T-cell (primary cell): ENCODE results near the gene ANK3. TPM values are rescaled to one million over a fixed set of nuclear protein-coding genes. Genes with fewer than 3 reads are reported as not detected.

Experiments used
- ATAC-seq, 4 experiments: fragments of 200-7000 bp in 3 of 4; fragments of 150-1000 bp in 1 of 4; cut with Tn5 transposase; replicated peaks in 1 of 4; 1 replicate in 3 of 4; 2 replicates in 1 of 4; pipeline ENCODE4 v1.10.0; 2021; ENCODE audit warnings: moderate library complexity in 3 of 4, mild to moderate bottlenecking in 2 of 4, moderate number of reproducible peaks in 1 of 4
- CTCF ChIA-PET, 2 donors: fragments of 300-600 bp; sonication (Branson Sonifier 250); formaldehyde crosslinking; loops; one replicate each; lab custom pipeline; 2022; ENCODE audit warnings: antibody characterized with exemption in 2 of 2; lab: Charles Lee
- POLR2A ChIA-PET, 2 donors: fragments of 300-600 bp; sonication (Branson Sonifier 250); formaldehyde crosslinking; loops; one replicate each; lab custom pipeline; 2022; ENCODE audit warnings: antibody characterized with exemption in 2 of 2; lab: Charles Lee
- DNase-seq, 35 experiments: peaks; one replicate each; pipeline versions ENCODE4 v3.0.0 to v3.0.0-alpha.2; 2013 to 2023
- H3K27ac ChIP-seq: one replicate; pipeline ENCODE4 v1.5.1; 2013; ENCODE audit warnings: low read length
- H3K27me3 ChIP-seq, 2 experiments: replicated peaks in 1 of 2; 1 replicate in 1 of 2; 2 replicates in 1 of 2; pipeline versions ENCODE4 v1.6.1 to v1.7.0; 2013; ENCODE audit warnings: low read length in 1 of 2, mixed read lengths in 1 of 2; ENCODE audit not compliant: control insufficient read depth in 2 of 2, insufficient read depth in 2 of 2; ENCODE audit errors: extremely low read depth in 1 of 2
- H3K36me3 ChIP-seq, 2 donors: 1 replicate in 1 of 2; 2 replicates in 1 of 2; pipeline versions ENCODE4 v1.6.1 to v1.7.0; 2013; ENCODE audit warnings: low read length in 1 of 2; ENCODE audit not compliant: control insufficient read depth in 2 of 2, insufficient read depth in 1 of 2; ENCODE audit errors: extremely low read depth in 1 of 2
- H3K4me1 ChIP-seq, 2 experiments: 1 replicate in 1 of 2; 2 replicates in 1 of 2; pipeline versions ENCODE4 v1.6.1 to v1.7.0; 2013; ENCODE audit warnings: low read length in 2 of 2, mixed read lengths in 1 of 2; ENCODE audit not compliant: insufficient read depth in 2 of 2, control insufficient read depth in 1 of 2; ENCODE audit errors: extremely low read depth in 1 of 2
- H3K4me3 ChIP-seq, 2 donors: 1 replicate in 1 of 2; 2 replicates in 1 of 2; pipeline versions ENCODE4 v1.5.1 to v1.7.0; 2013; ENCODE audit warnings: mild to moderate bottlenecking in 2 of 2, low read length in 1 of 2, moderate library complexity in 1 of 2; ENCODE audit not compliant: control insufficient read depth in 1 of 2; ENCODE audit errors: extremely low read depth in 1 of 2
- H3K9me3 ChIP-seq: 2 replicates; pipeline ENCODE4 v1.7.0; 2013
- H3K27ac Mint-ChIP-seq, 2 donors: one replicate each; pipeline ENCODE4 v1.8.0; 2020 to 2021; ENCODE audit warnings: mild to moderate bottlenecking in 2 of 2, mixed read lengths in 2 of 2
- H3K27me3 Mint-ChIP-seq, 2 donors: one replicate each; pipeline ENCODE4 v1.8.0; 2021 to 2022; ENCODE audit warnings: mixed read lengths in 2 of 2
- H3K36me3 Mint-ChIP-seq: one replicate; pipeline ENCODE4 v1.8.0; 2021; ENCODE audit warnings: mixed read lengths
- H3K4me1 Mint-ChIP-seq, 3 donors: one replicate each; pipeline ENCODE4 v1.8.0; 2020 to 2022; ENCODE audit warnings: mixed read lengths in 3 of 3, mild to moderate bottlenecking in 1 of 3
- H3K4me3 Mint-ChIP-seq, 3 donors: one replicate each; pipeline ENCODE4 v1.8.0; 2020 to 2022; ENCODE audit warnings: mild to moderate bottlenecking in 3 of 3, mixed read lengths in 3 of 3, moderate library complexity in 3 of 3
- H3K9me3 Mint-ChIP-seq, 3 donors: one replicate each; pipeline ENCODE4 v1.8.0; 2020 to 2022; ENCODE audit warnings: mixed read lengths in 3 of 3
- WGBS: methylation state at CpG from one replicate; pipeline ENCODE4 v1.1.5; 2013; ENCODE audit warnings: missing lambda C conversion rate; ENCODE audit not compliant: insufficient coverage; 5-methylcytosine and 5-hydroxymethylcytosine counted together
- total RNA-seq, 35 experiments: library from RNA in 6 of 35; stranded (reverse) in 6 of 35; fragments of 120-200 nt in 1 of 35; gene quantifications; one replicate each; pipeline versions ENCODE4 v1.2.1 to v1.2.4 and lab custom pipeline; 2013 to 2026

The ANK3 gene
- total RNA-seq, 5 donors from 2014 or later (not counting 1 experiment from before 2014, with no cell fraction given) = 43.0 to 74.8 (median 56.7) TPM

- WGBS = 100% methylated on average over 2 of the region's 5 CpGs
- ChIA-PET CTCF (no interaction called here), POLR2A (no interaction called here)
- peaks cover 10 to 19% (median 15%) of the 10 kb centered on the region in 3 donors for H3K4me1 Mint-ChIP-seq
- H3K9me3 Mint-ChIP-seq = no peaks in the 10 kb centered on the region
- no peak overlapping the region for H3K27ac Mint-ChIP-seq
- Histone ChIP-seq H3K4me3 (no peak overlapping the region), H3K27ac (no peak overlapping the region), H3K9me3 (no peaks in the 10 kb centered on the region), H3K4me1 (no peaks in the 10 kb centered on the region), H3K36me3 (no peaks in the 10 kb centered on the region), H3K27me3 (no peaks in the 10 kb centered on the region)
- DNase-seq = no peak
- H3K4me3 Mint-ChIP-seq = no peak overlapping the region
- no peak for ATAC-seq
- no peaks in the 10 kb centered on the region for H3K36me3 Mint-ChIP-seq
- no peaks in the 10 kb centered on the region for H3K27me3 Mint-ChIP-seq
Observed at GRCh38 chr10:60291344-60291930, 98.2 kb downstream of the ANK3 start.

- H3K9me3 Mint-ChIP-seq = no peaks in the 10 kb centered on the region
- ChIA-PET CTCF (no interaction called here), POLR2A (no interaction called here)
- Histone ChIP-seq H3K36me3 (no peaks in the 10 kb centered on the region), H3K27me3 (no peaks in the 10 kb centered on the region), H3K27ac (no peak overlapping the region), H3K9me3 (no peaks in the 10 kb centered on the region), H3K4me1 (no peaks in the 10 kb centered on the region), H3K4me3 (no peak overlapping the region)
- no peaks in the 10 kb centered on the region for H3K27me3 Mint-ChIP-seq
- no peak for DNase-seq
- peaks cover 10 to 19% (median 15%) of the 10 kb centered on the region in 3 donors for H3K4me1 Mint-ChIP-seq
- ATAC-seq = no peak
- no peak overlapping the region for H3K27ac Mint-ChIP-seq
- no peaks in the 10 kb centered on the region for H3K36me3 Mint-ChIP-seq
- no peak overlapping the region for H3K4me3 Mint-ChIP-seq
Observed at GRCh38 chr10:60290558-60290957, 99.1 kb downstream of the ANK3 start.

GRCh38 chr10:60289800-60290199 is 99.9 kb downstream of the ANK3 start:
- Histone ChIP-seq H3K9me3 (no peaks in the 10 kb centered on the region), H3K27ac (no peak overlapping the region), H3K4me3 (no peak overlapping the region), H3K4me1 (no peaks in the 10 kb centered on the region), H3K27me3 (no peaks in the 10 kb centered on the region), H3K36me3 (no peaks in the 10 kb centered on the region)
- Mint-ChIP-seq H3K27me3 (no peaks in the 10 kb centered on the region), H3K36me3 (no peaks in the 10 kb centered on the region), H3K4me3 (no peak overlapping the region), H3K27ac (no peak overlapping the region), H3K4me1 (peaks cover 11 to 21% (median 15%) of the 10 kb centered on the region in 3 donors), H3K9me3 (no peaks in the 10 kb centered on the region)
- POLR2A ChIA-PET = no interaction called here
- DNase-seq = no peak
- CTCF ChIA-PET = no interaction called here
- WGBS = 79% methylated on average over 2 of the region's 9 CpGs
- ATAC-seq = no peak

DNA sequence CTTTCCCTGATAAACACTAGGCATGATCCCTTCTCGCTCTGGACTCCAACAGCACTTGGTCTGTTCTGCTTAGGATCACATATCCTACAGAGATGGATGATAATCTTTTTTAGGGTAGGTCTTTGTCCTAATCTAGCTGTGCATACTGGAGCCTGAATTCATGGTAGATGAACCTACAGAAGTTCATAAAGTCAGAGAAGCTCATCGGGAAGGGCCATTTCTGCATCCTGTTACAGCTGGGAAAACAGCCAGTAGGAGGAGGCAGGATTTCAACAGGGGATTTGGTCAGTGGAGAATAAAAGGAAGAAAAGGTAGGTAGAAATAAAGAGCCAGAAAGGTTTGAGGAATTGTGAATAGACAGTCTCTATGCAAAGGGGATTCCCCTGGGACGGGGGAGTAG is 101.4 kb downstream of the ANK3 start:
- no peaks in the 10 kb centered on the region for H3K9me3 ChIP-seq
- no peaks in the 10 kb centered on the region for H3K36me3 ChIP-seq
- no peaks in the 10 kb centered on the region for H3K4me1 ChIP-seq
- H3K27me3 ChIP-seq = no peaks in the 10 kb centered on the region
- H3K4me3 Mint-ChIP-seq = no peak overlapping the region
- H3K27ac Mint-ChIP-seq = no peak overlapping the region
- H3K4me1 Mint-ChIP-seq = peaks cover 7 to 20% (median 12%) of the 10 kb centered on the region in 3 donors
- ATAC-seq (no peak), DNase-seq (no peak)
- H3K27ac ChIP-seq = no peak overlapping the region
- no peaks in the 10 kb centered on the region for H3K9me3 Mint-ChIP-seq
- H3K27me3 Mint-ChIP-seq = no peaks in the 10 kb centered on the region
- H3K4me3 ChIP-seq = no peak overlapping the region
- no peaks in the 10 kb centered on the region for H3K36me3 Mint-ChIP-seq
- ChIA-PET CTCF (interaction anchor here in 1 of 2 donors (0.6 kb wide), 1 partner anchor 274 kb away, joined by 4 read pairs; no protein-coding TSS in a partner anchor), POLR2A (no interaction called here)
- 69% methylated on average over 2 of the region's 3 CpGs for WGBS

- H3K36me3 Mint-ChIP-seq = no peaks in the 10 kb centered on the region
- H3K4me3 Mint-ChIP-seq = no peak overlapping the region
- Histone ChIP-seq H3K27ac (no peak overlapping the region), H3K9me3 (no peaks in the 10 kb centered on the region), H3K4me1 (no peaks in the 10 kb centered on the region), H3K27me3 (no peaks in the 10 kb centered on the region), H3K4me3 (no peak overlapping the region), H3K36me3 (no peaks in the 10 kb centered on the region)
- H3K9me3 Mint-ChIP-seq = no peaks in the 10 kb centered on the region
- H3K4me1 Mint-ChIP-seq = peaks cover 7 to 18% (median 9%) of the 10 kb centered on the region in 3 donors
- DNase-seq (no peak), ATAC-seq (no peak)
- POLR2A ChIA-PET = no interaction called here
- H3K27me3 Mint-ChIP-seq = no peaks in the 10 kb centered on the region
- CTCF ChIA-PET = interaction anchor here in 1 of 2 donors (0.6 kb wide), 1 partner anchor 472 kb away, joined by 3 read pairs; no protein-coding TSS in a partner anchor
- WGBS = no CpG with 5 or more reads among the region's 1 CpG
- no peak overlapping the region for H3K27ac Mint-ChIP-seq
Observed at GRCh38 chr10:60286559-60286958, 103.1 kb downstream of the ANK3 start.

DNA sequence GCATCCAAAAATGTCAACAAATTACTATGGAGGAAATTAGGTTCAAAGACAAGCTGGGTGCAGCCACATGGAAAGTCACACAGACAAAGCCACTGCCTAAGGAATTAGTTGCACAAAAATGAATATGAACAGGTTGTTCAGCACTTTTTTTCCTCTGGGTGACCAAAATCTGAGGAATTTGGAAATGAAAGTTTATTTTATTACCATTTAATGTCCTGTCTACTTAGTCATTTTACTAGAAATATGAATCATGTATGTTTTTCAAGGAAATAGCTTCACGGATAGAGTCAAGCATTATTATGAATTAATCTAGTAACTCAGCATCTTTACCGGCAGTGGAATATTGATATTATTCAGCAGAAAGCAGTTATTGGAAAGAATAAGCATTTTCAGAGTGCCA is 106.3 kb downstream of the ANK3 start:
- Mint-ChIP-seq H3K36me3 (peaks cover 11% of the 10 kb centered on the region), H3K4me3 (no peak overlapping the region), H3K27ac (no peak overlapping the region), H3K9me3 (no peaks in the 10 kb centered on the region), H3K27me3 (no peaks in the 10 kb centered on the region), H3K4me1 (peaks cover 5 to 16% (median 7%) of the 10 kb centered on the region in 3 donors)
- POLR2A ChIA-PET = no interaction called here
- ATAC-seq = no peak
- CTCF ChIA-PET = no interaction called here
- no peak for DNase-seq
- WGBS = no CpG with 5 or more reads among the region's 2 CpGs
- H3K27me3 ChIP-seq = no peaks in the 10 kb centered on the region
- peaks cover 0 to 7% of the 10 kb centered on the region in 2 donors for H3K36me3 ChIP-seq
- no peak overlapping the region for H3K4me3 ChIP-seq
- no peaks in the 10 kb centered on the region for H3K4me1 ChIP-seq
- H3K27ac ChIP-seq = no peak overlapping the region
- H3K9me3 ChIP-seq = no peaks in the 10 kb centered on the region
